NOMO-1 treated with dmso at 0.1 percent for 144 hours (cell line): ENCODE measurements around the gene TC2N.
"Not testable (repeated sequence)": the region's sequence is repeated elsewhere in the genome, so short reads cannot be mapped to it uniquely, and the experiment has no call there.

ENCODE experiments used
- DNase-seq: peaks from one replicate; lab custom pipeline; 2025; ENCODE audit not compliant: unreplicated experiment; lab: John Stamatoyannopoulos, UW

The TC2N gene

GRCh38 chr14:91870001-91870400 lies 2.7 kb upstream of the TC2N start:
- DNase-seq = no peak

GRCh38 chr14:91869556-91869955 lies 2.2 kb upstream of the TC2N start:
- no peak for DNase-seq

GRCh38 chr14:91866511-91867295 lies 633 bp downstream of the TC2N start:
- DNase-seq = no peak

- no peak for DNase-seq
These were observed 1.3 kb downstream of the TC2N start for GRCh38 chr14:91866061-91866460.

- DNase-seq = no peak
These were observed 4.9 kb downstream of the TC2N start for GRCh38 chr14:91862417-91862816.

GRCh38 chr14:91861091-91861490 lies 6.2 kb downstream of the TC2N start:
- no peak for DNase-seq

- DNase-seq = no peak
These were observed 7.1 kb downstream of the TC2N start for GRCh38 chr14:91860238-91860637.

- DNase-seq = no peak
These were observed 8.6 kb downstream of the TC2N start for GRCh38 chr14:91858536-91859275.

GRCh38 chr14:91857614-91858013 lies 9.7 kb downstream of the TC2N start:
- DNase-seq = no peak

- DNase-seq = no peak
These were observed 12.9 kb downstream of the TC2N start for GRCh38 chr14:91854327-91854934.

GRCh38 chr14:91851563-91851962 lies 15.8 kb downstream of the TC2N start:
- DNase-seq = no peak

- no peak for DNase-seq
These were observed 18.8 kb downstream of the TC2N start for GRCh38 chr14:91848504-91849001.

- DNase-seq = no peak
These were observed 19.6 kb downstream of the TC2N start for GRCh38 chr14:91847693-91848092.

GRCh38 chr14:91845652-91846051 lies 21.7 kb downstream of the TC2N start:
- no peak for DNase-seq

GRCh38 chr14:91845056-91845455 lies 22.3 kb downstream of the TC2N start:
- DNase-seq = not testable (repeated sequence)

- no peak for DNase-seq
These were observed 23.3 kb downstream of the TC2N start for GRCh38 chr14:91844029-91844428.

GRCh38 chr14:91843437-91843836 lies 23.9 kb downstream of the TC2N start:
- DNase-seq = no peak

GRCh38 chr14:91841065-91841464 lies 26.3 kb downstream of the TC2N start:
- DNase-seq = no peak

GRCh38 chr14:91839749-91840148 lies 27.6 kb downstream of the TC2N start:
- no peak for DNase-seq

- no peak for DNase-seq
These were observed 30.3 kb downstream of the TC2N start for GRCh38 chr14:91837076-91837475.

- DNase-seq = peak; percentile 11
These were observed 31.2 kb downstream of the TC2N start for GRCh38 chr14:91835920-91836843.
